Epithelial cell of esophagus (primary cell): ENCODE measurements around the gene EBPL.

Experiments used
- DNase-seq: peaks from one replicate; pipeline ENCODE4 v3.0.0; 2010; ENCODE audit warnings: low read depth
- H3K4me3 ChIP-seq: 2 replicates; pipeline ENCODE4 v1.5.1; 2011; ENCODE audit warnings: mild to moderate bottlenecking, low read length, control low read depth
- TF ChIP-seq, protein P1 (sequence below): IDR thresholded peaks from 2 replicates; pipeline ENCODE4 v1.5.1; 2011; ENCODE audit warnings: low read depth, mild to moderate bottlenecking, low read length, control low read depth, inconsistent platforms; ENCODE audit not compliant: insufficient read depth; ENCODE audit errors: missing control alignments

EBPL gene

DNA sequence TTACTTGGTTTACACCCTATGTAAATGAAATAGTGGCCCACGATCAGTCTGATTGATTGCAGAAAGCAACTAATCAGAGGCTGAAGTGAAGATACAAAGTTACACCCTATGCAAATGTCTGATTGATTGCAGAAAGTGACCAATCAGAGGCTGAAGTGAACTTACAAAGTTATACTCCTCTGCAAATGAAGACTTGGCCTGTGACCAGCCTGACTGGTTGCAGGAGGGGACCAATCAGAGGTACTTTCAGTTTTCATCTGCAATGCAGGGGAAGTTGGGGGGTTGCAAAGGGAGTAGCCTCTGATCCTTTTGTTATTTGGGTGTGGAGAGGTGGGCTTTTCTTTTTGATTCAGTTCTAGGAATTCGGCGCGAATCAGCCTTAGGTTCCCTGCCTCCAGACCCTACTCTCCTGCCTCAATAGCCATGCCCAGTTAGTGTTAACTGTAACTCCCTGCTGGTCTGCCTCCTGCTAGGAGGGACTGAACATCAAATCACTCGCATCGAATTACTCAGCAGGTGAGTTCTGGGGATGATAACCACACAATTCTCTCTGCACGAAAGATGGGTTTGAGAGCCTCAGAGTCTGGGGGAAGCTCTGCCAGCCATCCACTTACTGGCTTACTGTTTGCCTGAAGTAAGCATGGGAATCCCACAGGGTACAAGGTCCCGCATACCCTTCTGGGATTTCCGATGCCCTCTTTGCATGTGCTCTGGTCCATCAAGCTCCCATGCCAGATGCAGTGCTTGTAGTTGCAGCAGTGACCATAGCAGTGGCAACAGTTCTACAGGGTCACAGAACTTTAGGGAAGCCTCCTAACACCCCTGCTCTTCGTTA lies 55.5 kb downstream of the EBPL start:
- TF ChIP-seq, protein P1, sequence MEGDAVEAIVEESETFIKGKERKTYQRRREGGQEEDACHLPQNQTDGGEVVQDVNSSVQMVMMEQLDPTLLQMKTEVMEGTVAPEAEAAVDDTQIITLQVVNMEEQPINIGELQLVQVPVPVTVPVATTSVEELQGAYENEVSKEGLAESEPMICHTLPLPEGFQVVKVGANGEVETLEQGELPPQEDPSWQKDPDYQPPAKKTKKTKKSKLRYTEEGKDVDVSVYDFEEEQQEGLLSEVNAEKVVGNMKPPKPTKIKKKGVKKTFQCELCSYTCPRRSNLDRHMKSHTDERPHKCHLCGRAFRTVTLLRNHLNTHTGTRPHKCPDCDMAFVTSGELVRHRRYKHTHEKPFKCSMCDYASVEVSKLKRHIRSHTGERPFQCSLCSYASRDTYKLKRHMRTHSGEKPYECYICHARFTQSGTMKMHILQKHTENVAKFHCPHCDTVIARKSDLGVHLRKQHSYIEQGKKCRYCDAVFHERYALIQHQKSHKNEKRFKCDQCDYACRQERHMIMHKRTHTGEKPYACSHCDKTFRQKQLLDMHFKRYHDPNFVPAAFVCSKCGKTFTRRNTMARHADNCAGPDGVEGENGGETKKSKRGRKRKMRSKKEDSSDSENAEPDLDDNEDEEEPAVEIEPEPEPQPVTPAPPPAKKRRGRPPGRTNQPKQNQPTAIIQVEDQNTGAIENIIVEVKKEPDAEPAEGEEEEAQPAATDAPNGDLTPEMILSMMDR: no peak
- peak; percentile 43 for DNase-seq
- H3K4me3 ChIP-seq: no peak overlapping the region

GRCh38 chr13:49633710-49634109 lies 57.6 kb downstream of the EBPL start:
- no peak for DNase-seq
- no peak overlapping the region for H3K4me3 ChIP-seq
- TF ChIP-seq, protein P1: no peak

GRCh38 chr13:49632156-49632555 lies 59.1 kb downstream of the EBPL start:
- H3K4me3 ChIP-seq: no peak overlapping the region
- TF ChIP-seq, protein P1: no peak
- DNase-seq: no peak

GRCh38 chr13:49630580-49630979 lies 60.7 kb downstream of the EBPL start:
- H3K4me3 ChIP-seq: no peak overlapping the region

GRCh38 chr13:49629947-49630346 lies 61.3 kb downstream of the EBPL start:
- peak; percentile 8 for DNase-seq
- TF ChIP-seq, protein P1: no peak
- no peak overlapping the region for H3K4me3 ChIP-seq

More at GRCh38 chr13:49630580-49630979, 60.7 kb downstream of the EBPL start:
- TF ChIP-seq, protein P1: no peak
- DNase-seq: no peak

GRCh38 chr13:49629196-49629938 lies 61.9 kb downstream of the EBPL start:
- TF ChIP-seq, protein P1: no peak
- DNase-seq: no peak
- no peak overlapping the region for H3K4me3 ChIP-seq
